Mucosa of descending colon (tissue), 3 donors: ENCODE data around the gene PRRC2B. TPM values are rescaled to one million over a fixed set of nuclear protein-coding genes. Genes with fewer than 3 reads are reported as not detected.
A peak's percentile ranks its signal among the peaks of the same experiment; 100 is the strongest.

Source experiments
- ATAC-seq: fragments of 200-7000 bp; cut with Tn5 transposase; one replicate; pipeline ENCODE4 v1.9.1; 2020; ENCODE audit warnings: mild to moderate bottlenecking, moderate library complexity
- DNase-seq, 3 donors: peaks; one replicate each; pipeline ENCODE4 v3.0.0-alpha.2; 2020
- H3K36me3 ChIP-seq: fragments of 200-600 bp; one replicate; pipeline ENCODE4 v1.8.0; 2021; ENCODE audit warnings: low read depth, mild to moderate bottlenecking
- H3K4me1 ChIP-seq: fragments of 200-600 bp; one replicate; pipeline ENCODE4 v1.8.0; 2021; ENCODE audit warnings: low read depth, mild to moderate bottlenecking
- H3K4me3 ChIP-seq: fragments of 200-600 bp; one replicate; pipeline ENCODE4 v1.8.0; 2021; ENCODE audit warnings: mild to moderate bottlenecking
- H3K9me3 ChIP-seq: fragments of 200-600 bp; one replicate; pipeline ENCODE4 v1.8.0; 2021; ENCODE audit warnings: mild to moderate bottlenecking
- intact Hi-C, 2 donors: fragments of 100-400 bp; cut with DNase I in 1 of 2; cut with micrococcal nuclease in 1 of 2; formaldehyde crosslinking; loops; one replicate each; pipeline versions ENCODE4 v1.11.0 to v1.11.1; 2022; cut with DNase I, micrococcal nuclease
- total RNA-seq, 3 donors: library from RNA; stranded (reverse); fragmentation: NEBNext Ultra II Directional in 2 of 3; extraction: Animal tissue kit (Norgen Biotek cat#: 25700) in 2 of 3; gene quantifications; one replicate each; pipeline versions ENCODE4 v1.2.1 to v1.2.4, GENCODE V29; 2021 to 2023
- TF ChIP-seq, protein P1 (sequence below): fragments of 200-600 bp; IDR thresholded peaks from one replicate; pipeline ENCODE4 v1.8.0; 2022; ENCODE audit warnings: antibody characterized with exemption, mild to moderate bottlenecking
- donor health status: DM: no; HTN: no; CAD: no; lungs with moderate emphysema.
- donor health status: DM: no; HTN: no; CAD: no.
- donor health status: DM: no; HTN: yes; CAD: no.

The PRRC2B gene
- total RNA-seq, 3 donors from 2014 or later = 105 to 175 (median 113) TPM

DNA sequence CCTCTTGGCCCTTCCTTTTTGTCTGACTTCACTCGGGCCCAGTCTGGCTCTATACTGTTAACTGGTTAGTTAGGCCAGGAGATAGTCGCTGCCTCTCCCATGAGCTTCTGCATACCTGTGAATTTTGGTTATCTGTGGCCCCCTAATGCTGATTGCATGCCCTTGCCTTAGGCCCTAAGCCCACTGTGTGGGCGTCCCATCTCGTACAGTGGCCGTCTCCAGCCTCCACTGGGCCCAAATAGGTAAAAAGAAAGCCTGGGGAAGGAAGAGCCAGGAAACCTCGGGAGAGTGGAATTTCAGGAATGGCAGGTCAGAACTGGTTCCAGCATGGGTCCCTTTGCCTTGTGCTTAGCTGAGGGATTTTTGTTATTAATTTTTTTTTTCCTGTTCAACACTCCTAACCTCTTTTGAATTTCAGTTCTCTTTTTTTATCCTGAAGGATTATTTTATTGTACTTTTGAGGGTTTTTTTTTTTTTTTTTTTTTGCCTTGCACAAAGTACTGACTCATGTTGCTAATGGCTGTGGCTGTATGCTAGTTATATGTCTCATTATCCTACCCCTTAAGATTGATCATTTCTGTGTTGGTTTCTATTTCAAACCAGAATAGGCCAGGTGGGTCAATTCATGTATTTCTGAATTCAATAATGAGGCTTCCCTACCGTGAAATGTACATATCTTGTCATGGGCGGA lies 3.4 kb downstream of the PRRC2B start:
- no peaks in the 10 kb centered on the region for H3K9me3 ChIP-seq
- ATAC-seq (no peak), DNase-seq (peak in 1 of 3 donors; percentile 30)
- intact Hi-C loops = no loop called here
- no peak overlapping the region for H3K4me3 ChIP-seq
- TF ChIP-seq, protein P1, sequence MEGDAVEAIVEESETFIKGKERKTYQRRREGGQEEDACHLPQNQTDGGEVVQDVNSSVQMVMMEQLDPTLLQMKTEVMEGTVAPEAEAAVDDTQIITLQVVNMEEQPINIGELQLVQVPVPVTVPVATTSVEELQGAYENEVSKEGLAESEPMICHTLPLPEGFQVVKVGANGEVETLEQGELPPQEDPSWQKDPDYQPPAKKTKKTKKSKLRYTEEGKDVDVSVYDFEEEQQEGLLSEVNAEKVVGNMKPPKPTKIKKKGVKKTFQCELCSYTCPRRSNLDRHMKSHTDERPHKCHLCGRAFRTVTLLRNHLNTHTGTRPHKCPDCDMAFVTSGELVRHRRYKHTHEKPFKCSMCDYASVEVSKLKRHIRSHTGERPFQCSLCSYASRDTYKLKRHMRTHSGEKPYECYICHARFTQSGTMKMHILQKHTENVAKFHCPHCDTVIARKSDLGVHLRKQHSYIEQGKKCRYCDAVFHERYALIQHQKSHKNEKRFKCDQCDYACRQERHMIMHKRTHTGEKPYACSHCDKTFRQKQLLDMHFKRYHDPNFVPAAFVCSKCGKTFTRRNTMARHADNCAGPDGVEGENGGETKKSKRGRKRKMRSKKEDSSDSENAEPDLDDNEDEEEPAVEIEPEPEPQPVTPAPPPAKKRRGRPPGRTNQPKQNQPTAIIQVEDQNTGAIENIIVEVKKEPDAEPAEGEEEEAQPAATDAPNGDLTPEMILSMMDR = no peak
- peaks cover 47% of the 10 kb centered on the region for H3K4me1 ChIP-seq
- H3K36me3 ChIP-seq = no peaks in the 10 kb centered on the region

DNA sequence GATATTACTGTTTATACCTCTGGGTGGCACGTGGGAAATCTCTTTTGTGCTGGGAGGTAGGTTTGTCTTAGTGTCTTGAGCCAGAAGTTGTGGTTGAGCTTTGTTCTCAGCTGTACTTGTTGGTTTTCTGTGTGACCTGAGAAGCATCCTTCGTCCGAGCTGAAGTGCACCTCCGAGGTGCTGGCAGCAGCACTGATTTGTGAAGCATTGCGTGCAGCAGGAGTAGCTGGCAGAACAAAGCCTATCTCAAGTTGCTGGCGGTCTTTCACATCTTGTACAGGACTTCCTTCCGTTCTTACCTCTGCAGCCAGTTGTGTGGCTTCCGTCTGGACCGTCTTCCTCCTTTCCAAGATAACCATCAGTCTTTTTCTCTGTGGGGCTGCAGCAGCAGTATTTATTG lies 4.3 kb downstream of the PRRC2B start:
- Histone ChIP-seq H3K4me1 (peaks cover 51% of the 10 kb centered on the region), H3K9me3 (no peaks in the 10 kb centered on the region), H3K4me3 (no peak overlapping the region), H3K36me3 (no peaks in the 10 kb centered on the region)
- ATAC-seq (peak; percentile 3), DNase-seq (peak in 1 of 3 donors; percentile 64)
- intact Hi-C loops = no loop called here
- TF ChIP-seq, protein P1 = no peak

DNA sequence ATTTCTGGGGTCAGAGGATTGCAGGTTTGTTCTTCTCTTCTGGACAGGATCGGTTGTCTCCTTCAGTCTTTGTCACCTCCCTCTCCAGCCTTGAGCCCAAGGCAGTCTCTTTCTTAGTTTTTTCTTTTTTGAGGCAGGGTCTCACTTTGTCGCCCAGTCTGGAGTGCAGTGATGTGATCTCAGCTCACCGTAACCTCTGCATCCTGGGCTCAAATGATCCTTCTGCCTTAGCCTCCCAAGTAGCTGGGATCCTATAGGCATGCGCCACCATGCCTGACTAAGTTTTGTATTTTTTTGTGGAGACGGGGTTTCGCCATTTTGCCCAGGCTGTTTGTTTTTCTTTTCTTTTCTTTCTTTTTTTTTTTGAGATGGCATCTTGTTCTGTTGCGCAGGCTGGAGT lies 6.1 kb downstream of the PRRC2B start:
- intact Hi-C loops = no loop called here
- H3K36me3 ChIP-seq = no peaks in the 10 kb centered on the region
- peak in 1 of 3 donors; percentile 16 for DNase-seq
- no peak for ATAC-seq
- peaks cover 51% of the 10 kb centered on the region for H3K4me1 ChIP-seq
- TF ChIP-seq, protein P1 = no peak
- no peaks in the 10 kb centered on the region for H3K9me3 ChIP-seq
- H3K4me3 ChIP-seq = no peak overlapping the region

DNA sequence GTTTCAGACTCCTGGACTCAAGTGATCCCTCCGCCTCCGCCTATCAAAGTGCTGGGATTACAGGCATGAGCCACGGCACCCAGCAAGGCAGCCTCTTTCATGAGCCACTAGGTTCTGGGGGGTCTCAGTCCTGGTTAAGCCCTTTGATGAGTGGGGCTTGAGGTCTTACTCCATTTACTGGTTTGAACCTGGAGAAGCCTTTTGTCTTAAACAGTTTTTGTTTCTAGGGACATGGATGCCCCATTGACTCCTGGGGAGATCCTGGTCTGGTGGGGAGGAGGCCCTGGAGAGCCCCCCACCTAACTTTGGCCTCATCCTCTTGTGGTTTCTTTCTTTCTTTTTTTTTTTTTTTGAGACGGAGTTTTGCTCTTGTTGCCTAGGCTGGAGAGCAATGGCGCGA lies 6.7 kb downstream of the PRRC2B start:
- H3K36me3 ChIP-seq = no peaks in the 10 kb centered on the region

DNA sequence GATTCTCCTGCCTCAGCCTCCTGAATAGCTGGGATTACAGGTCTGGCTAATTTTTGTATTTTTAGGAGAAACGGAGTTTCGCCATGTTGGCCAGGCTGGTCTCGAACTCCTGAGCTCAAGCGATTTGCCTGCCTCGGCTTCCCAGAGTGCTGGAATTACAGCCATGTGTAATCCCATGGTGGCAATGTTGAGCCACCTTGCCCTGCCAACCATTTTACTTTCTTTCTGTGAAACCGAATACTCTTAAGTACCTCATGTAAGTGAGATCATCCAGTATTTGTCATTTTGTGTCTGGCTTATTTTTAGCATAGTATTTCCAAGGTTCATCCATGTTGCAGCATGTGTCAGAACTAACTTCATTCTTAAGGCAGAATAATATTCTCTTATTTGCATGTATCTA lies 8.2 kb downstream of the PRRC2B start:
- Histone ChIP-seq H3K4me3 (no peak overlapping the region), H3K36me3 (no peaks in the 10 kb centered on the region), H3K4me1 (peaks cover 56% of the 10 kb centered on the region), H3K9me3 (no peaks in the 10 kb centered on the region)
- no peak for ATAC-seq
- DNase-seq = peak in 1 of 3 donors; percentile 33
- TF ChIP-seq, protein P1 = no peak
- intact Hi-C loops = no loop called here

More for the DNA sequence above, 6.7 kb downstream of the PRRC2B start:
- DNase-seq (peak in 1 of 3 donors; percentile 27), ATAC-seq (no peak)
- intact Hi-C loops = no loop called here
- Histone ChIP-seq H3K4me3 (no peak overlapping the region), H3K9me3 (no peaks in the 10 kb centered on the region), H3K4me1 (peaks cover 54% of the 10 kb centered on the region)
- TF ChIP-seq, protein P1 = no peak
